Activated B cell treated with CpG ODN at 0.5 μM for 24 hours (primary cell): ENCODE data around the gene PGLYRP1. TPM values are rescaled to one million over a fixed set of nuclear protein-coding genes. Genes with fewer than 3 reads are reported as not detected.

ENCODE experiments used
- ATAC-seq: fragments of 200-7000 bp; cut with Tn5 transposase; one replicate; pipeline ENCODE4 v1.10.0; 2021; ENCODE audit warnings: low read depth, mild to moderate bottlenecking, moderate library complexity
- CTCF ChIA-PET: fragments of 350-600 bp; sonication (Branson Sonifier 250); formaldehyde crosslinking; loops from one replicate; lab custom pipeline; 2021; ENCODE audit warnings: antibody characterized with exemption; lab: Charles Lee
- POLR2A ChIA-PET: fragments of 350-600 bp; sonication (Branson Sonifier 250); formaldehyde crosslinking; loops from one replicate; lab custom pipeline; 2021; ENCODE audit warnings: antibody characterized with exemption; lab: Charles Lee
- DNase-seq: peaks from one replicate; pipeline ENCODE4 v3.0.0; 2022
- H3K27ac Mint-ChIP-seq: one replicate; pipeline ENCODE4 v1.8.0; 2020; ENCODE audit warnings: mixed read lengths
- H3K27me3 Mint-ChIP-seq: one replicate; pipeline ENCODE4 v1.8.0; 2021; ENCODE audit warnings: mixed read lengths
- H3K36me3 Mint-ChIP-seq: one replicate; pipeline ENCODE4 v1.8.0; 2021; ENCODE audit warnings: low read depth, mixed read lengths
- H3K4me1 Mint-ChIP-seq: one replicate; pipeline ENCODE4 v1.8.0; 2021; ENCODE audit warnings: mixed read lengths
- H3K4me3 Mint-ChIP-seq: one replicate; pipeline ENCODE4 v1.8.0; 2020; ENCODE audit warnings: mild to moderate bottlenecking, mixed read lengths
- H3K9me3 Mint-ChIP-seq: one replicate; pipeline ENCODE4 v1.8.0; 2020; ENCODE audit warnings: mixed read lengths
- intact Hi-C: fragments of 100-400 bp; cut with micrococcal nuclease; formaldehyde crosslinking; loops from one replicate; pipeline ENCODE4 v1.15.1; 2024
- total RNA-seq: library from RNA; stranded (reverse); gene quantifications from 2 replicates; pipeline ENCODE4 v1.2.3, GENCODE V29; 2022
- TF ChIP-seq, protein P1 (sequence below): fragments of 200-600 bp; IDR thresholded peaks from one replicate; pipeline ENCODE4 v1.8.0; 2022; ENCODE audit warnings: antibody characterized with exemption, mild to moderate bottlenecking

Gene PGLYRP1
- total RNA-seq, 1 donor from 2014 or later: not detected

DNA sequence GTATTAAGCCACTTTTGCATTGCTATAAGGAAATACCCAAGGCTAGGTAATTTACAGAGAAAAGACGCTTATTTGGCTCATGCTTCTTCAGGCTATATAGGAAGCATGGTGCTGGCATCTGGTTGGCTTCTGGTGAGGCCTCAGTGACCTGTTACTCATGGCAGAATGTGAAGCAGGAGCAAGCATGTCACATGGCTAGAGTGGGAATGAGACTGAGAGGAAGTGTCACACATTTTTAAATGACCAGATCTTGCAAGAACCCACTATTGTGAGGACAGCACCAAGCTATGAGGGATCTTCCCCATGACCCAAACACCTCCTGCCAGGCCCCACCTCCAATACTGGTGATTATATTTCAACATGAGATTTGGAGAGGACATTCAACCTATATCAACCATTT lies 43.6 kb upstream of the PGLYRP1 start:
- no peak for ATAC-seq
- Mint-ChIP-seq H3K27ac (no peak overlapping the region), H3K4me3 (no peak overlapping the region), H3K27me3 (peaks cover 54% of the 10 kb centered on the region), H3K4me1 (no peaks in the 10 kb centered on the region), H3K36me3 (no peaks in the 10 kb centered on the region), H3K9me3 (peaks cover 4% of the 10 kb centered on the region)
- intact Hi-C loops: no loop called here
- TF ChIP-seq, protein P1, sequence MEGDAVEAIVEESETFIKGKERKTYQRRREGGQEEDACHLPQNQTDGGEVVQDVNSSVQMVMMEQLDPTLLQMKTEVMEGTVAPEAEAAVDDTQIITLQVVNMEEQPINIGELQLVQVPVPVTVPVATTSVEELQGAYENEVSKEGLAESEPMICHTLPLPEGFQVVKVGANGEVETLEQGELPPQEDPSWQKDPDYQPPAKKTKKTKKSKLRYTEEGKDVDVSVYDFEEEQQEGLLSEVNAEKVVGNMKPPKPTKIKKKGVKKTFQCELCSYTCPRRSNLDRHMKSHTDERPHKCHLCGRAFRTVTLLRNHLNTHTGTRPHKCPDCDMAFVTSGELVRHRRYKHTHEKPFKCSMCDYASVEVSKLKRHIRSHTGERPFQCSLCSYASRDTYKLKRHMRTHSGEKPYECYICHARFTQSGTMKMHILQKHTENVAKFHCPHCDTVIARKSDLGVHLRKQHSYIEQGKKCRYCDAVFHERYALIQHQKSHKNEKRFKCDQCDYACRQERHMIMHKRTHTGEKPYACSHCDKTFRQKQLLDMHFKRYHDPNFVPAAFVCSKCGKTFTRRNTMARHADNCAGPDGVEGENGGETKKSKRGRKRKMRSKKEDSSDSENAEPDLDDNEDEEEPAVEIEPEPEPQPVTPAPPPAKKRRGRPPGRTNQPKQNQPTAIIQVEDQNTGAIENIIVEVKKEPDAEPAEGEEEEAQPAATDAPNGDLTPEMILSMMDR: no peak
- no peak for DNase-seq
- ChIA-PET POLR2A (no interaction called here), CTCF (no interaction called here)

DNA sequence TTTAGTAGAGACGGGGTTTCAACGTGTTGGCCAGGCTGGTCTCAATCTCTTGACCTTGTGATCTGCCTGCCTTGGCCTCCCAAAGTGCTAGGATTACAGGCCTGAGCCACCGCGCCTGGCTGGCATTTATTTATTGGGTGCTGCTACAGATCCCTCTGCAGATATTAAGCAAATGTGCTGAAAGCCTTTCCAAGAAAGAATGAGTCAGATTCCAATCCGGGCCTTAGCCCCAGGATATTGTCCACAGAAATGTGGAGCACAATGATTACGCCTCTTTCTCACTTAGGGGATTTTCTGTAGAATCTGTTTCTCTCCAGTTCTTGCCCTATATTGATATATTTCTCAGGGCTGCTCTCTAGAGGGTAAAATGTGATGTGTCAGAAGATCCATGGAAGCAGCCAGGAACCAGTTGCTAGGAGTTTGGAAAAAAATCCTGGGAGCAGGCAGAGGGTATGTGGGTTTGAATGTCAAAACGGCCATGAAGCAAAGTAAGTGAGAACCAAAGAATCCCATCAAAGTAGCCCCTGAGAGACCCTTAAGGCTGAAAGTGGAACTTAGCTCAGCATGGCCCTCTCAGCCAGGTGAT lies 42.7 kb upstream of the PGLYRP1 start:
- ChIA-PET POLR2A (no interaction called here), CTCF (no interaction called here)
- H3K36me3 Mint-ChIP-seq: no peaks in the 10 kb centered on the region

DNA sequence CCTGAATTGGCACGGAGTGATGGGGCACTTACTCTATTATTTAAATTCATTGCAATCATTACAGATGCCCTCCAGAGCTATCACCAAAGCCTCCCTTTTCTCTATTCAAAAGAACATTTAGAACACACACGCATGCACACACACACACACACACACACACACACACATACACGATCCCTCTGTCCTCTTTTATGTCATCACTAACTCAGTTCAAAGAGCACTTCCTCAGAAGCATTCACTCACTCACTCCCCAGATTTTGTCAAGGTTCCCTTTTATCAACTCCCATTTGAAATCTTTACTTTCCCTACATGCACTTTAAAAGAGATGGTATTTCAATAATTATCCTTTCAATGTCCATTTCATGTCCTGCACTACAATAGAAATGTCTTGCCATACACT lies 40.3 kb upstream of the PGLYRP1 start:
- ChIA-PET POLR2A (interaction anchor here (0.6 kb wide), 1 partner anchor 250 kb away, joined by 4 read pairs; no protein-coding TSS in a partner anchor), CTCF (interaction anchor here (1.4 kb wide), 1 partner anchor 35 kb away, joined by 3 read pairs; no protein-coding TSS in a partner anchor)
- Mint-ChIP-seq H3K27ac (no peak overlapping the region), H3K9me3 (peaks cover 17% of the 10 kb centered on the region), H3K27me3 (peaks cover 36% of the 10 kb centered on the region), H3K4me3 (no peak overlapping the region), H3K36me3 (no peaks in the 10 kb centered on the region), H3K4me1 (no peaks in the 10 kb centered on the region)
- TF ChIP-seq, protein P1: no peak
- intact Hi-C loops: no loop called here
- ATAC-seq (no peak), DNase-seq (no peak)

More for the DNA sequence above, 42.7 kb upstream of the PGLYRP1 start:
- Mint-ChIP-seq H3K27ac (no peak overlapping the region), H3K4me3 (no peak overlapping the region), H3K4me1 (no peaks in the 10 kb centered on the region), H3K27me3 (peaks cover 47% of the 10 kb centered on the region), H3K9me3 (peaks cover 10% of the 10 kb centered on the region)
- TF ChIP-seq, protein P1: no peak
- intact Hi-C loops: no loop called here
- ATAC-seq (no peak), DNase-seq (no peak)

- ATAC-seq: no peak
- CTCF ChIA-PET: interaction anchor here (1.4 kb wide), 1 partner anchor 10 kb away, joined by 3 read pairs; no protein-coding TSS in a partner anchor
- H3K4me1 Mint-ChIP-seq: no peaks in the 10 kb centered on the region
- no peak overlapping the region for H3K4me3 Mint-ChIP-seq
- no peak overlapping the region for H3K27ac Mint-ChIP-seq
- intact Hi-C loops: no loop called here
- TF ChIP-seq, protein P1: no peak
- H3K9me3 Mint-ChIP-seq: peaks cover 17% of the 10 kb centered on the region
- no peaks in the 10 kb centered on the region for H3K36me3 Mint-ChIP-seq
- no peak for DNase-seq
- POLR2A ChIA-PET: no interaction called here
- H3K27me3 Mint-ChIP-seq: peaks cover 27% of the 10 kb centered on the region
Observed at GRCh38 chr19:46060012-46060411, 37.2 kb upstream of the PGLYRP1 start.

- CTCF ChIA-PET: no interaction called here
- TF ChIP-seq, protein P1: no peak
- no peaks in the 10 kb centered on the region for H3K36me3 Mint-ChIP-seq
- intact Hi-C loops: no loop called here
- ATAC-seq (no peak), DNase-seq (no peak)
- POLR2A ChIA-PET: no interaction called here
- peaks cover 20% of the 10 kb centered on the region for H3K27me3 Mint-ChIP-seq
- H3K27ac Mint-ChIP-seq: no peak overlapping the region
- no peak overlapping the region for H3K4me3 Mint-ChIP-seq
- no peaks in the 10 kb centered on the region for H3K4me1 Mint-ChIP-seq
- peaks cover 17% of the 10 kb centered on the region for H3K9me3 Mint-ChIP-seq
Observed at GRCh38 chr19:46058778-46059177, 35.9 kb upstream of the PGLYRP1 start.
